HG03460 (cell line): ENCODE measurements around the gene PLCG1.

ENCODE experiments used
- ATAC-seq: cut with Tn5 transposase; IDR thresholded peaks from one replicate; pipeline ENCODE4 v1.9.1; 2021; ENCODE audit not compliant: unreplicated experiment

PLCG1 gene

GRCh38 chr20:41141153-41141815, 3.9 kb downstream of the PLCG1 start:
- no peak for ATAC-seq

DNA sequence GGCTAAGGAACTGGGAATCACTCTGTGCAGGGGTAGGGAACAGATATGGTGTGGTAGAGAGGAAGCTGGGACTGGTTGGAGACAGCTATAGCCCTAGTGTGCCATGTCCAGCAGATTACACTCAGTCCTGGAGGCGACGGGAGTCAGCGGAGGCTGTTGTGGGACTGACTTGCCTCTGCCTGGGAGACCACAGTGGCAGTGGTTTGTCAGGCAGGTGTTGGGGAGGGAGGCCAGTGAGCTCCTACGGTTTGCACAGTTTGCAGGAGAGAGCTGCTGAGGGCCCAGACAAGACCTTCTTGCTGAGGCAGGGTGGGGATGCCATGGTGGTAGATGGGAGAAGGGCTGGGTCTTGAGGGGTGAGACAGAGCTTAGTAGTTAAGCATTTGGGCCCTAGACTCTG, 4.9 kb downstream of the PLCG1 start:
- no peak for ATAC-seq

- no peak for ATAC-seq
These were observed 5.6 kb downstream of the PLCG1 start for GRCh38 chr20:41142919-41143318.

DNA sequence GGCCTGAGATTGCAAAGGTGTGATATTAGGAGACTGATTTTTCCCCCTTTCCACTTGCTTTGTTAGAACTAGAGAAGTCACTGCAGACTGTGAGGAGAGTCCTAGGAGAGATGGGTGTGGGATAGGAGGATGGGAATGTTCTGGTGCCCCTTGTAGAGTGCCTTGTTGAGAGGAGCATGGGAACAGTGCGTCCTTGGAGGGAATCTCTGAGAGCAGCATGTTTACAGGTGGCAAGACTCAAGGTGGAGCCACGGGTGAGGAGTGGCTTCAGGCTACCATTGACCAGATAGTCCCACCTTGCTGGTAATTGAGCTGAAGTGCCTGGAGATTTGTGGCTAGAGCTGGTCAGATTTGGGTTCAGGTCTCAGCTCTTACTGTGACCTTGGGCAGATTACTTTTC, 6.0 kb downstream of the PLCG1 start:
- no peak for ATAC-seq

DNA sequence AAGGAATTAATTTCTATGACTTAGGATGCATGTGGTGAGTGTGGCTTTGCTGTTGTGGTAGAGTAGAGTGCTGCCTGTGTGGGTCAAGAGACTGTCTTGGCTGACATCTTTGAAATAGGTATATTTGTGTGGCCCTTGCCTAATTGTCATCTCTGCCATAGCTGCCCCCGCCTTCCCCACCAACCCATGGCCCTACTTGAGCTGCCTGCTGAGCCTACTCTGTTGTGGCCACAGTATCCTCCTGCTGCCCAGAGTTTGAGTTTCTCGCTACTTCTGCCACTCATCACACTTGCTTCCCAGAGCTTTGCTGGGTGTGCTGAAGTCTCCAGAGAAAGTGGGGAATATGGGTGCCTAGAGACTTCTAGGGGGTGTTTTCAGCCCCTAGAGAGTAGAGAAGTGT, 8.0 kb downstream of the PLCG1 start:
- no peak for ATAC-seq

- ATAC-seq: no peak
These were observed 8.7 kb downstream of the PLCG1 start for GRCh38 chr20:41145821-41146620.

DNA sequence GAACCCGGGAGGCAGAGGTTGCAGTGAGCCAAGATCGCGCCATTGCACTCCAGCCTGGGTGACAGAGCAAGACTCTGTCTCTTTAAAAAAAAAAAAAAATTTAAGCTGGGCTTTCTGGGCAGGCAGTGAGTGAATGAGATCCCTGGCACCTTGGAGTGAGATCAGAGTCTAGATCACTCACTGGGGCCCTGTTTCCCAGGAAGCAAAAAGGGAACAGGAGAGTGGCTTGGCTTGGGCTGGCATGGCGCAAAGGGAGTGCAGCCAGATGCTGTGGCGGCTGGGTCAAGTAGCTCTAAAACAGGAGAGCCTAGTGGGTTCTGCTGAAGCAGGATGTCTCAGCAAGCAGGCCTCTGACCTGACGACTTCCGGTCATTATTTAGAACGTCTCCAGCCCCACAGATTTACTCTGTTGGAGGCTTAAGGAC, 10.4 kb downstream of the PLCG1 start:
- no peak for ATAC-seq

- ATAC-seq: no peak
These were observed 11.6 kb downstream of the PLCG1 start for GRCh38 chr20:41148942-41149341.

DNA sequence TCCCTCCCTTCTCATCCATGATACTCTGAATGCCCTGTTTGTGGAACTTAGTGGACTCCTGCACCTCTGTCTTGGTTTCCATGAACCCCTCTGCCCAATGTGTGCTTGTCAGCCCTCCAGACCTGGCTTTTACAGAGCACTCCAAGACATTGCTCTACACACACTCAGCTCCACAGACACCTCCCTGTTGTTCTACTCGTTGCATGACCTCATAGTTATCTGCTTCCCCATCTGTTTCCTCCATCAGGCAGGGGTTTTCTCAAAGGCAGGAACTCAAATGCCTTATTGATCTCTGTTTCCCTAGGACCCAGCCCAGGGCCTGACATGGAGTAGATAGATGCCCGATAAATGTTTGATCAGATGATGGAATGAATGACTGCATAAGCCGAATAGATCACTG, 13.3 kb downstream of the PLCG1 start:
- no peak for ATAC-seq

DNA sequence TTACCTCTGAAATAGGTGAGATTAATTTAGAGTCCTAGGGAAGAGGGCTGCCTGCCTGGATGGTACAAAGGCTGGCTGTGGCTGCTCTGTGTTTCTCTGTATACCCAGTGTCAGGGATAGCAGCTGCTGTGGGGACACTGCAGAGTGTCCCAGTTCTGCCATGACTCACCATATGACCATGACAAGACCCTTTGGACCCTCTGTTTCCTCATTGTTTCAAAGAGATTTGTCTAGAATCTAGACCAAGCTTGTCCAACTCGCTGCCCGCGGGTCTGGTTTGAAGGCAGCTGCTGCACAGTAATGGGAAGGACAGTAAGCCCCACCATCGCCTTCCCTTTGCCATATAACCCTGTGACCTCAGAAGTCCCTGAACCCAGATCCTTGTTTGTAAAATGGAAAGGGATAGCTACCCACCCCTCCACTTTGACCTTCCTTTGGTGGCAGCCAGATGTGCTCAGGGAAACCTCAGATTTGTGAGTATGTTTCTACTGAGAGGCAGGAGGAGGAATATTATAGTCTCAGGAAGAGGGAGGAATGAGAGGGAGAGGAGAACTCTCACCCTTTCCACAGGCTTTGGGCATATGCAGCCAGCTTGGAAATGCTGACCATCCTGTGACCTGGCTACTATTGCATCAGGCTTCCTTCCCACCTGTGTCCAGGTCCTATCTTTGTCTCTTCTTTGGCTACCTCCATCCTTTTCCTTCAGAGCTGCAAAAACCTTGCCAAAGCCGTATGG, 14.0 kb downstream of the PLCG1 start:
- no peak for ATAC-seq

DNA sequence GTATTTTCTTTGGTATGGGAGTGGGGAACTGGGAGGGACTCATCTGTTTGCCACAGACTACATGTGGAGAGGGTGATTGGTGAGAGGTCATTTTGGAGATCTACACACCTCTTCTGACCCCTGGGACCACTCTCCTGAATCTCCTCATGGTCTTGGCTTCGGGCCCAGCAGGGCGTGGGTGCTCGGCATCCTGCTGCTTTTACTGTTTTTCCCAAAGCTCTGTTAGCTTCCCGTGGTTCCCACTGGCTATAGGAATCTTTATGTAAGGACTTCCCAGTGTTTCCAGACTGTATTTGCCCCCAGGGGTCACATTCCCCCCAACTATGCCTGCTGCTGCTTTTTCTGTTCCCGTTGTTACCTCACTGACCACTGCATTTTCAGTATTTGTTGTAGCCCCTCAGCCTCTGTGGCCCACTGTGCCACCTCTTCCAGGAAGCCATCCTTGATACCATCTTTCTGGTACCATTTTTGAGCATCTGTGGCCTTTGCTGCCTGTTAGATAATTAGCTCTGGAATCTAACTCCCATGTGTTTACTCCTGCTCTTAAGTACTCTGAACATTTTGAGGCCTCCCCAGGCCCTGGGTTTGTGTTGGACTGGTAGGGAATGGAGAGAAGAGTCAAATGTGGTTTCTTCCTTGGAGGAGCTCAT, 14.9 kb downstream of the PLCG1 start:
- no peak for ATAC-seq

- no peak for ATAC-seq
These were observed 17.3 kb downstream of the PLCG1 start for GRCh38 chr20:41154436-41155176.

GRCh38 chr20:41155261-41155660, 17.9 kb downstream of the PLCG1 start:
- no peak for ATAC-seq

DNA sequence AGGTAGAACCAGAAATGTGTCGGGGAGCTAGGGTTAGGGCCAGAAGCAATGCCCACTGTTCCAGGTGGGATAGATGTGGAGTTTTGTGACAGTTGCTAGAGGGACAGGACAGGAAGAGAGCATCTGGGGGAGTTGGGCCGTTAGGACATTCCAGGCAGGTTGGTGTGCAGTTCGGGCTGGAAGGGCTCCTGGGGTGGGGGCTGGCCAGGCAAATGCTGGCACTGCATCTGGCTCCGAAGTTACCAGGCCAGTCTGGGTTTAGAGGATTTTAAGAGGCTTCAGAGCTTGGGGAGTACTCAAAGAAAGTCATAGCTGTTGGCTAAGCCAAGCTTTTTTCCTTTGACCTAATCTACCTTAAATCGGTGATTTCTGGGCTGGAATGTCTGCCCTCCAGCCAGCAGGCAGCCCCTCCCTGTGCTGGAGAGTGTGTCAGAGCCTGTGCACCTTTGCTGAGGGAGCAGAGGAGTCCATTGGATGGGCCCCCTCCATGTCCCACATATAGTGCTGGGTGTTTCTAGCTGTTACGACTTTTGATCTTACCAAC, 20.8 kb downstream of the PLCG1 start:
- no peak for ATAC-seq

- ATAC-seq: no peak
These were observed 22.2 kb downstream of the PLCG1 start for GRCh38 chr20:41159547-41159946.

GRCh38 chr20:41160686-41161085, 23.3 kb downstream of the PLCG1 start:
- no peak for ATAC-seq

- no peak for ATAC-seq
These were observed 24.5 kb downstream of the PLCG1 start for GRCh38 chr20:41161886-41162285.

- ATAC-seq: no peak
These were observed 25.1 kb downstream of the PLCG1 start for GRCh38 chr20:41162396-41162795.

DNA sequence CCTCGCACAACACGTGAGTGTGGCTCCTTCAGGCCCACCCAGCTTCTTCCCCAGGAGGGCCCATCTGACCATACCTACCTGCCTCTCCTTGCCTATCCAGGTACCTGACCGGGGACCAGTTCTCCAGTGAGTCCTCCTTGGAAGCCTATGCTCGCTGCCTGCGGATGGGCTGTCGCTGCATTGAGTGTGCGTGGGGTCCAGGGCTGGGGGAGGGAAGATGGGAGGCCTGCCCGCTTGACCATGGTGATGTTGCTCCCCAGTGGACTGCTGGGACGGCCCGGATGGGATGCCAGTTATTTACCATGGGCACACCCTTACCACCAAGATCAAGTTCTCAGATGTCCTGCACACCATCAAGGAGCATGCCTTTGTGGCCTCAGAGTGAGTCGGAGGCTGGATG, 26.5 kb downstream of the PLCG1 start:
- ATAC-seq: no peak
